NCI-H345 treated with DMSO at 0.1 percent for 48 hours (cell line): ENCODE measurements around the gene MASP1.
"Not testable (repeated sequence)": the region's sequence is repeated elsewhere in the genome, so short reads cannot be mapped to it uniquely, and the experiment has no call there.

Source experiments
- DNase-seq: peaks from one replicate; lab custom pipeline; 2025; ENCODE audit not compliant: unreplicated experiment; lab: John Stamatoyannopoulos, UW

Gene MASP1

DNA sequence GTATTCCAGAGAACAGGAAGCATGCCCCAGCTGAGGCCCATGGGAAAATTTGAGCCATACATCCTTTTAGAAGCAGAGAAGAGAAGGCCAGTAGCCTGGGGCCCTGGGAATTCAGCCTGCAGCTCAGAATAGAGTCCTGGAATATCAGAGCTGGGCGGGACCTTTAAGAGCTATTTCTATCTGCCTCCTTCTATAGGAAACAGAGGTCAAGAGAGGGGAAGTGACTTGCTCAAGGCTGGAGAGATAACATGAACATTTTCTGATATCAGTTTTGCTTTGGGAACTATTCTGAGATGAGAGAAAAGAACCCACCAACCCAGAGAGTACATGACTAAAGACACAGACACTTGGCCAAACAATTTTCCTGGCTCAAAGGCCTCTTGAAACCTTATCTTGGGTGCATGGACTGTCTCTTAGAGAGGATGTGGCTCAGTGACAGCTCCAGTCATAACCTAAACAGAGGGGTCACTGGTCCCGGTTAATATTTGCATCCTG is 26.0 kb downstream of the MASP1 start:
- no peak for DNase-seq

DNA sequence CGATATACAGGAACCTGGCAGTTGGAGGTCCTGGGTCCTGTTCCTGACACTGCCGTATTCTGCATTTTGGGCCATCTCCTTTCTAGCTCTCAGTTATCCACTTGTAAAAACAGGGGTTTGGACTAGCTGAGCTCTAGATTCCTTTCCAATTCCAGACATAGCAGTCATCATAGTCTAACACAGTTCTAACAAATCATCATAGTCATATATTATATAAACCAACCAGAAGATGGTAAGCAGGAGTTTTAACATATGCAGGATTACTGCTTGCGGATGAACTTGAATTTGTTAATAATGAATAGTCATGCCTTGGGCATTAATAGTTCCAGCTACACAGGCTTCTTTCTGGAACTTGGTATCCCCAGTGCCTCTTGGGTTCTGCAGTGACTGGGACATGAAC is 26.6 kb downstream of the MASP1 start:
- DNase-seq, result no peak

DNA sequence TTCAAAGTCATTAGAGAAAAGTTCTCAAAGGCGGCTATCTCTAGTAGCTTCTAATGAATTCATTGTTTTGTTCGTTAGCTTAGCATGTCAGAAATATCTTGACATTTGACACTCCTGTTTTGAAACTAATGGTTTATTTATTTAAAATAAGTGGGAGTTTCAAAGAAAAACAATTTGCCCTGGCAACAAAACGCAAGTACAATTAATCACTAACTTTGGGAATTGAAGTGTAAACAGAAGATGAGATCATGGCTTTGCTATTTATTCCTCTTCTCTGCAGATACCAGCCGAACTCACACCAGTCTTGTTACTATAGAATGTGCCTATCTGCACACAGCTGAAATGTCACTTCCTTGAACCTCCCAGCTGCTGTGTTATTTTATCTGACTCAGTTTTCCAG is 27.5 kb downstream of the MASP1 start:
- DNase-seq, result no peak

DNA sequence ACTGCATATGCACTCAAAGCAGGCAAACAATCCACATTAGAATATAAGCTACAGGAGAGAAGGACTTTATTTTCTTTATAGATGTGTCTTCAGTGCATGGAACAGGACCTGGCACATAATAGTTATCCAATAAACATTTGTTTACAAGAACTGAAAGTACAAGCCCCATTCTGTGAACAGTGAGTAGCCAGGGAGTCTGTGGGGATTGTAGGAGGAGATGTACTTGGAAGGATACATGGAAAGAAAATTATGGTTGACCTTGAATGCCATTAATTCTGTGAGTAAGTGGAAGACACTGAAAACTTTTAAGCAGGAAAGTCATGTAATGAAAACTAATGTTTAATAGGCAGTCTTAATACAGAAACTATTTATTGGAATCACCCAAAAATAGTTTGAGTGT is 28.3 kb downstream of the MASP1 start:
- DNase-seq, result no peak

DNA sequence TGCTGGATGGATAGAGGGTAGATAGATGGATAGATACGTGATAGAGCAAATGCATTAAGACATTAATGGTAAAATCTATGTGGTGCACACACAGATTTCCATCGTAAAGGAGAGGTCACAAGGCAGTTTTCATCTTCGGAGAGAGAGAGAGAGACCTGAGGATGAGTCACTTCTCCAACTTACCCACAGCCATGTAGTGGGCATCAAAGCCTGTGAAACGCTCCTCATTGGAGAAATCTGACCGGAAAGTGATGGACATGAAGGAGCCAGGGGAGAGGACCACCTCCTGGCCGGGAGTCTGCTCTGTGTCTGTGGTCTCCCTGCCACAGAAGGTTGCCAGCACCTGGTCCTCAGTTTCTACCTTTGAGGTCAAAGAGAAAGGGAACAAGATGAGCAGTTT is 29.2 kb downstream of the MASP1 start:
- DNase-seq, result no peak

DNA sequence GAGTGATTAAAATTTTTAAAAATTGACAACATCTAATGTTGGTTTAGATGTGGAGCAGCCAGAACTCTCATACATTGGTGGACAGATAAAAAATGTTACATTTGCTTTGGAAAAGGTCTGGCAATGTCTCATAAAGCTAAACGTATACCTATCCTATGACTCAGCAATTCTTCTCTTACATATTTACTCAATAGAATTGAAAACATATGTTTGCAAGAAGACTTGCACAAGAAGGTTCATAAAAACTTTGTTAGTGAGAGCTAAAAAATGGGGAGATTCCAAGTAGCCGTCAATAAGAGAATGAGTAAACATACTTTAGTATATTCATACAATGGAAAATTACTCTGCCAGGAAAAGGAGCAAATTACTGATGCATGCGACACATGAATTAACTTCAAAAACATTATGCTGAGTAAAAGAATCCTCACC is 30.0 kb downstream of the MASP1 start:
- no peak for DNase-seq

DNA sequence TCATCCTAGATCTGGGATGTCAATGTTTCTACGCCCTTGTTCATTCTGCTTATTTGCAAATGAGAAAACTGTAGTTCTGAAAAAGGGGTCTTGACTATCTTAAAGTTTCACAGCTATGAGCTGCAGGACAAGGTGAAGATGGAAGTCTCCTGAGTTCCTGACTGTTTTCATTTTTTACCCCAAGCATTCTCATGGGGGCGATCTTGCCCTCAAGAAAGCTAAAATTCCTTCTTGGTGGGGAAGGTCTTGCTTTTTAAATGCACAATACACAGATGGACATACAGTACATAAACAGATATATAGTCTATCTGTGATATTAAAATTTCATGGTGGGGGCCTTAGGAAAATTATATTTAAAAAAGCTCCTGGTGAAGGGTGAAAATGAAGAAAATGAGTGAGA is 32.4 kb downstream of the MASP1 start:
- DNase-seq, result no peak

DNA sequence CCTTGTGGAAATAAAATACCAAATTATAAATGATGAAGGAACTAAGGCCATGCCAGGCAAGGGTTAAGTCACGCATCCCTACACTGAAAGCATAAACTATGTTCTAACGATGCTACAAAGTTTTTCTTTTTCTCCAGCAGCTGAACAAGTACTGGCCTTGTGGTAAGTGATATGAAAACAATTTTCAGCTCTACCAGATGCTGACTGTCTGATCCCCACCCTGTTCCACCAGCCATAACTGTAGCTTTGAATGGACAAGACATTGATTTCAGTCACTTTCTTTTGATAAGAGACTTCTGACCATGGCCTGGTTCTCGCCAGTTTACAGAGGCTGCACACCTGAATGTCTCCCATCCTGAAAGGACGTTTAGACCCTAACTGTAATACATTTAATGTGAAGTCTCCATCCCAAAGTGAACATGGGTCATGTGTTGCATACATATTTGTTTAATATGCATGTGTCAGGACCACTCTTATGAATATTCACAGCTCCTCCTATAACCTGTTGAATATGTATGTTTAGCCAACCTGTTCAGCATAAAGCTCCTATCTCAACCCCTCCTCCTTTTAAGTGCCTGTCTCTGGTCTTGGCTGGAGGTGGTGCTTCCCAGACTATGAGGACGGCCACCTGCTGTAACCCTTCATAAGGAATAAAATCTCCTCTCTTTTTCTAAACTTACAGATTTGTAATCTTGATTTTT is 33.4 kb downstream of the MASP1 start:
- DNase-seq, result no peak

DNA sequence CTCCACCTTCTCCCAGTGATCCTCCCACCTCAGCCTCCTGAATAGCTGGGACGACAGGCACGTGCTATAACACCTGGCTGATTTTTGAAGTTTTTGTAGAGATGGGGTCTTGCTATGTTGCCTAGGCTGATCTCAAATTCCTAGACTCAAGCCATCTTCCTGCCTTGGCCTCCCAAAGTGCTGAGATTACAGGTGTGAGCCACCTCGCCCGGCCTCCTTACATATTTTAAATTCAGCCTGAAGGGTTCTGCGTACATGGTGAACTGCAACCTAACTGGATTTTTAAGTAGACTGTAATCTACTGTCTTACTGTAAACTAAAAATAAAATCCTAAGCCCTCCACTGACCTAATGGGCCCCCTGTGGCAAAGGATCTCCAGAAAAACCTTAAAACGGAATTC is 34.1 kb downstream of the MASP1 start:
- no peak for DNase-seq

DNA sequence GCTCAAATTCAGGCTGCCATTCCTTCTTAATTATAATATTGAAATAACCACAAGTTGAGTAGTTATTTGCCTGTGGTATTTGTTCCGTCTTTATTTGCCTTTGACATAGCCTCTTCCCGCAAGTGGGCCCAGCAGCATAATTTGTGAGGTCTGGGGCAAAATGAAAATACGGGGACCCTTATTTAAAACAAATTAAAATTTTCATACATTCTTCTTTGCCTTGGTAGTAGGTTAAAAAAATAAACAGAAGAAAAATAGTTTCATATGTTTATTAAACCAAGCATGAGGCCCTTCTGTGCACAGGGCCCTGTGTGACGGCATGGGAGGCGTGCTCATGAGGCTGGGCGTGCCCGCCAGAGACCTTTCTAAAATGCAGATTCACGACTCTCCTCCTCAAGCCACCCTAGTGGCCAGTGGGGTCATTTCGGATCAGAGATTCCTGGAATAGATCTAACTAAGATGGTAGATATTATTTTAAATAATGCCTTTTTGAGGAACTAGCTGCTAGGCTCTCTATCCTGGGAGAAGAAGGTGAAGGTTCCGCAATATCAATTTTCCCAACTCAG is 35.4 kb downstream of the MASP1 start:
- no peak for DNase-seq

DNA sequence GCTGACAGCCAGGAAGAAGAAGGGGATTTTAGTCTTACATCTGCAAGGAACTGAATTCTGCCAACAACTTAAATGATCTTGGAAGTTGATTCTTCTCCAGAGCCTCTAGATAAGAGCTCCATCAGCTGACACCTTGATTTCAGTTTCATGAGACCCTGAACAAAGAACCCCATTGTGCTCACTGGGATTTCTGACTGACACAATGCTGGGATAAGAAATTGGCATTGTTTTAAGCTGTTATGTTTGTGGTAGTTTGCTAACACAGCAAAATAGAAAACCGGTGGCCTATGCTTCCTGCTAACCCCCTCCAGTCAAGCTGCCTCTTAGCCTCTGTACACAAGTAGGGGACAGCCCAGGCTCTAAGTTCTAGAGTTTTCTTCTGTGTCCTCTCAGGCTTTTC is 36.2 kb downstream of the MASP1 start:
- no peak for DNase-seq

DNA sequence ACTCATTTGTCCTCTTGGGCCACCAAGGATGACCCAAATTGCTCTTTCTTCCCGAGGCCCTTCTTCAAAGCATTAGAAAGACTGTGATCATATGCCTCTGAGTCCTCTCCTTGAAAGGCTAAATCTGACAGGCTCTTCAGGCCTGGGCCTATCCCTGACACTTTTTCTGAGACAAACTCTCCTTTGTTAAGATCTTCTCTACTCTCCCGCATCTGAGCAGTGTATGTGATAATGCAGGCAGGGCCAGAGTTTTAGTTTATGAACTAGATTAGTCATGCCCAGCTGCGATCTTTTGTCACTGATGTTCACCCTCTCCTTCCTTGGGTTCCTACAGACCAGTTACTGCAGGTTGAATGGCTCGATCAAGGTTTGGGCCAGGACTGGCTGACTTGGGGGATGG is 39.2 kb downstream of the MASP1 start:
- DNase-seq, result no peak

DNA sequence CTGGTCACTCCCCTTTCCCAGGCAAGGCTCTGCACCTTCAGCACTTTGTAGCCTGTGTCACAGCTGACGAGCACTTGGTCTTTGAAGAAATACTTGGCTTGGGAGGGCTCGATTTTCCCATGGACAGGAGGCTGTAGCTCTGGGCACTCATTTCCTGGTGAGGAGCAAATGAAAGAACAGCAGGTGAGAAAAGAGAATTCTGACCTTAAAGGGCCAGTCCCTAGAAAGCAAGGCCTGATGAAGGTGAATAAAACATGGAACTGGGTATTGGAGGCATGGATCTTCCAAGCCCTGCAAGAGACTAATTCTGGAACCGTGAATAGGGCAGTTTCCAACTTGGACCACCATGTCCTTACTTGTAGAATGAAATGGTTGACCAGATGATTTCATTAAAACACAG is 39.9 kb downstream of the MASP1 start:
- no peak for DNase-seq

DNA sequence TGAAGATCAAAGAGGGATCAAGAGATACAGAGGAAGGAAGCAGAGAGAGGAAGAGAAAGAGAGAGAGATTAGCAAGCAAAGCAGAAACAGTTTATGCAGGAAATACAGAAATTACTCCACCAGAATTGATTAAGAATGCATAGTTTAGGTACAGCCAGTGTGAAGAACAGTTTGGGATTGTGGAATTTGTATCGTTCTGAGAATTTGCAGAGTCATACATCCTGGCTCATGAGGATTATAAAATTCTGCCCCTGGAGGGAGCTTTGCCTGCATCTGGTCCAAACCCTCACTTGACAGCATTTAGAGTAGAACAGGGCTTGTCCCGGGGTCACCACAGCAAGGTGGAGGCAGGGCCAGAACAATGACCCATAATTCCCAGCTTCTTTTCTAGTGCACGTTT is 44.1 kb downstream of the MASP1 start:
- DNase-seq, result no peak

DNA sequence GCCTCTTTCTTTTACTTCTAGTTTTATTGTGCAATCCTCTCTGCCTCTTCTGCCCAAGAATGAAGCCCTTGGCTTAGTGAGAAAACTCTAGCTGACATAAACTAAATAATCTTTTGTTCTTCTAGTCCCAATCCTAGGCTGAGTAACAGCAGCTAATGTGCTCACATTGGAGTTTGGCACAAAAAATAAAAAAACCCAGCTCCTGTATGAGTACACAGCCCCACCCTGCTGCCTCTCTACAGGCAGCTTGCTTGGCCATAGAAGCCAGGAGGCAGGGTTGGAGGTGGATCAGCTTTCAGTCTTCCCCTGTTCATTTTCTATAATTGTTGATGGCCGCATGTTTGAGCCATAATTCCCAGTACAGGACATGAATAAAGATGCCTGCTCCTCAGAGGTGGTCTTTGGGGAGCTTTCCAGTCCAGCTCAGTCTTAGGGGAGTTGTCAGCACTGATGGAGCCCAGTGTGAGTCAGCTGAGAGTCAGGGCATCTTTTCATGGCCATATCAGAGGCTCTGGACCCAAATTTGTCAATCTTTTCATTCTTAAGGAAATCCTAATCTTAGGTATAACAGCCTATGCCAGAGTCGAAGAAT is 47.5 kb downstream of the MASP1 start:
- DNase-seq, result no peak

DNA sequence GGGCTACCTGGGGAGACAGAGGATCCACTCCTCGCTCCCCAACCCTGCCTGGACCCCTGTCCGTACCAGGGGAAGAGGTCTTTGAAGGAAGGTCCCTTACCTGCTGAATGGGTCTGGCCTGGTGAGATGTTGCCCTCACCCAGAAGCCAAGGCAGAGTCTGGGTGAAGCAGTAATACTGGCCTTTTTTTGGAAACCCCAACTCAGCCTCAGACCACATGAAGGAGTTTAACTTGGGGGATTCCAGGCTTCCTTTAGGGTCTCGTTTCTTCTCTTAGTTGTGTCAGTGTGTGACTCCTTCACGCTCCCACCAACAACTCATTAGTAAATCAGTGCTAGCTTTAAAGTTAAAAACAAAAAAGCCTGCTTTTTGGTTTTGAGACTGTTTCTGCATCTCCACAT is 48.6 kb downstream of the MASP1 start:
- DNase-seq, result no peak

DNA sequence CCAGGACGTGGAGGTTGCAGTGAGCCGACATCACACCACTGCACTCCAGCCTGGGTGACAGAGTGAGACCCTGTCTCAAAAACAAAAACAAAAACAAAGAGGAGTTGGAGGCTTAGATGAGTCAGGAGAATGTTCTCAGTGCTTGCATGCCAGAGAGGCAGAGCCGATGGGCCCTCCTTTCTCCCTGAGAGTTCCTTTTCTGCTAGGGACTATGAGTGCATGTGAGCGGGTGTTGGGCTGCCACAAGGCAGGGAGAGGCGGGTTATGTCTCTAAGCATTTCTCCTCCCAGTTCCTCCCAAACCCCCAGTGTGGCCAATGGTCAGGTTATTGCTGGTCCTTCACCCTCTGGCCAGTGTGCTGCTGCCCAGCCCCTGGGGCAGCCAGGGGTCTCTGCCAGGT is 49.1 kb downstream of the MASP1 start:
- DNase-seq, result no peak

DNA sequence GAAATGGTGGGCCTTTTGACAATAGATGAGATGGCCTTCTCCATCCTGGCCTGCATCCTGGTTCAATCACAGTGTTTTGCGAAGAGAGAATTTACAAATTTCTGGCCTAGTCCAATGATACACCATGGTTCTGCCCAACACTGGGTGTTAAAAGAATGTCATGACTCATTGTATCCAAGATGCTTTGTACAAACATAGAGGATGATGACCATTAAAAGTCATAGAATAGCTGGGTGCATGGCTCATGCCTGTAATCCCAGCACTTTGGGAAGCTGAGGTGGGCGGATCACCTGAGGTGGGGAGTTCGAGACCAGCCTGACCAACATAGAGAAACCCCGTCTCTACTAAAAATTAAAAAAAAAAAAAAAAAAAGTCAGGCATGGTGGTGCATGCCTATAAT is 52.7 kb downstream of the MASP1 start:
- not testable (repeated sequence) for DNase-seq

DNA sequence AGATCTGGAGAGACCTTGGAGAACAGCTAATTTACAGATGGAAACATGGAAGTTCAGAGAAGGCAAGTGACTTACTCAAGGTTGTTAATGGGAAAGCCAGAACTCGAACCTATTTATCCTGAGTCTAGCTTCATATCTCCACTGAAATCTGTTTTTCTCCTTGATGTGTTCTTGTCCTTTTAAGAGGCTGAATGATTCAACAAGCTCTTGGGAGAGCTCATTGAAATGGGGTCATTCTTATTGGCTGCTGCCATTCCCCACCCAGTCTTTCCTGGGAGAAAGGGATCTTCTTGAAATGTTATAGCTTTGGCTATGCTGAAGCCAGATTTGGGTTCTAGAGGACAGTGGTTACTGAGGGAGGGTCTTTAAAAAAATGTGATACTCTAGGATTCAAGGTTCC is 53.3 kb downstream of the MASP1 start:
- DNase-seq, result no peak

DNA sequence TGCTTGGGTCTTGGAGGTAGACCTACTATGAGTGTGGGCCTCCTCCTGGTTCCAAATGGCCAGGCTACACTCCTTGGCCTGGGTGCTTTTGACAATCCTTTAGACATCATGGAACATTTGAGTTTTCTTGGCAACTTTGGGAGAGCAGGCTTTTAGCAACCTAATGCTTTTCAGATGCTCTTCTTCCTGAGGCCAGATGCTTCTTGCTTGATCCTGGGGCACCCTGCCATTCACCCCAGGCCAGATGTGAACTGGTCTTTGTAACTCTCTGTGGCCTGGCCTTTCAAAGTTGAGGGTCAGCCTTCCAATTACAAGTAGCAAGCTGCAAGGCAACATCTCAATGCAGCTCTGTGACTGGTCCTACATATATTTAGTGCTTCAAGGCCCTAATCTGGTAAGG is 53.8 kb downstream of the MASP1 start:
- DNase-seq, result no peak

DNA sequence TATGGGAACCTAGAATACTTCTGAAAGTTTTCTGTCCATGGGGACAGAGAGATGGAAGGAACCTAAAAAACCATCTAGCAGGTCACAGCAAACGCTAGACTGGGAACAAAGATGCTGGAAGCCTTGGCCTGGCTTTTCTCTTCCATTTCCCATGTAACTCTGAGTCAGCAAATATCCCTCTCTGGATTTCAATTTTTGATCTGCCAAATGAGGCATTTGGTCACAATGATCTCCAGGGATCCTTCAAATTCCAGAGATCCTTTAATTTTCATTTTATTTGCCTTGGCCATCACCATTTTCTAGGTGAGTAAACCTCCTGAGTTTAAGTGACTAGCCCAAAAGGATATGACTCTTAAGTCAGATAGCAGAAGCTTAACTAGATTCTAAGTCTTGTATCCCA is 54.6 kb downstream of the MASP1 start:
- DNase-seq, result no peak

DNA sequence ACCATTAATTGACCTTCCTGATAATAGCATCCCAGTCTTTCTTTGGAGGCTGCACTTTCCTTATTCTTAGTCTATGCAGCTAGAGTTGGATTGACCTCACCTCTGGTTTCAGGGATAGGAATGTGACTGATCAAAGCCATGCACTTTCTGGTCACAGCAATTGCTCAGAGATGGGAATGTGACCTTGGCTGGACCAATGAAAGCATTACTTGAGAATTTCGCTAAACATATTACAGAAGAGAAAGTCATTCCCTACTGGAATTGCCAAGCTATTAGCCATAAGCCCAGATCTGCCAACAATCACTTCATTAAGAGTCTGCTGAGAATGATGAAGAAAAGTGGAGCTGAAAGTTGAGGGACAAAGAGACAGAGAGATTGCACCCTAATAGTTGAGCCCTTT is 61.5 kb downstream of the MASP1 start:
- DNase-seq, result no peak

DNA sequence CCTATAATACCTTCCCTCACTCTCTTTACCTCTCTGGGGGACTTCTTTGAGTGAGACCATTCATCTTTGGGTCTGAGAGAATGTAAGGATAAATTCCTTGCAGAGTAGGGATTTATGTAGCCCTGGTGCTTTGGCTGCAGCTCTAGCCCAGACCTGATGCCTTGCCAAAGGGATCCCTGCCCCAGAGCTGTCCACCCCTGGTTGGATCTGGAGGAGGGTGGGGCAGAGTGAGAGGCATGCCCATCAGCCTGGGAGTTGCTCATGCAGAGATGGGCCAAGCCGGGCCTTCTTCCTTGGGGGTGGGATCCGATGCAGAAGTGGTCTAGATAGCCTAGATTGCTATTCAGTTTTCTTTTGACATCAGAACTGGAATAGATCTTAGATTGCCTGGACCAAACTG is 62.8 kb downstream of the MASP1 start:
- DNase-seq, result no peak
